Trophoblast cell (in vitro differentiated cells and primary cell): ENCODE data around the gene SUSD6.

Experiments
- DNase-seq, 2 donors: peaks; one replicate each; pipeline ENCODE4 v3.0.0-alpha.2; 2016
- H2AFZ ChIP-seq: 2 replicates; pipeline ENCODE4 v1.6.1; 2013; ENCODE audit warnings: low read length, moderate library complexity, mild to moderate bottlenecking; ENCODE audit not compliant: insufficient read depth, poor library complexity
- H2AK5ac ChIP-seq: 2 replicates; pipeline ENCODE4 v1.6.1; 2013; ENCODE audit warnings: mild to moderate bottlenecking, low read length
- H2BK120ac ChIP-seq: 2 replicates; pipeline ENCODE4 v1.6.1; 2013; ENCODE audit warnings: low read length, mild to moderate bottlenecking, moderate library complexity; ENCODE audit not compliant: insufficient read depth, poor library complexity
- H2BK12ac ChIP-seq: 2 replicates; pipeline ENCODE4 v1.6.1; 2013; ENCODE audit warnings: mild to moderate bottlenecking, low read length, moderate library complexity
- H2BK5ac ChIP-seq: 2 replicates; pipeline ENCODE4 v1.6.1; 2013; ENCODE audit warnings: low read length, low read depth, moderate library complexity, mild to moderate bottlenecking; ENCODE audit not compliant: poor library complexity
- H3K14ac ChIP-seq: 2 replicates; pipeline ENCODE4 v1.6.1; 2013; ENCODE audit warnings: mild to moderate bottlenecking, low read length
- H3K18ac ChIP-seq: 2 replicates; pipeline ENCODE4 v1.6.1; 2013; ENCODE audit warnings: mild to moderate bottlenecking, low read length
- H3K23ac ChIP-seq: 2 replicates; pipeline ENCODE4 v1.6.1; 2013; ENCODE audit warnings: low read length
- H3K27ac ChIP-seq: 2 replicates; pipeline ENCODE4 v1.5.1; 2013; ENCODE audit warnings: low read depth, mild to moderate bottlenecking, inconsistent platforms, low read length, moderate library complexity
- H3K27me3 ChIP-seq: 2 replicates; pipeline ENCODE4 v1.6.1; 2013; ENCODE audit warnings: inconsistent platforms, mild to moderate bottlenecking, low read length, moderate library complexity; ENCODE audit not compliant: insufficient read depth
- H3K36me3 ChIP-seq, 2 experiments: 1 replicate in 1 of 2; 2 replicates in 1 of 2; pipeline ENCODE4 v1.6.1; 2013; ENCODE audit warnings: low read length in 2 of 2, mild to moderate bottlenecking in 2 of 2, moderate library complexity in 1 of 2; ENCODE audit not compliant: insufficient read depth in 2 of 2, control insufficient read depth in 1 of 2
- H3K4ac ChIP-seq: 2 replicates; pipeline ENCODE4 v1.6.1; 2013; ENCODE audit warnings: low read depth, mild to moderate bottlenecking, low read length, moderate library complexity
- H3K4me1 ChIP-seq, 2 experiments: 1 replicate in 1 of 2; 2 replicates in 1 of 2; pipeline ENCODE4 v1.6.1; 2013; ENCODE audit warnings: low read length in 2 of 2, mild to moderate bottlenecking in 2 of 2, moderate library complexity in 1 of 2; ENCODE audit not compliant: insufficient read depth in 2 of 2, control insufficient read depth in 1 of 2
- H3K4me2 ChIP-seq: 2 replicates; pipeline ENCODE4 v1.6.1; 2013; ENCODE audit warnings: inconsistent platforms, mild to moderate bottlenecking, low read length, moderate library complexity
- H3K4me3 ChIP-seq: 2 replicates; pipeline ENCODE4 v1.5.1; 2013; ENCODE audit warnings: mild to moderate bottlenecking, low read depth, low read length, inconsistent platforms
- H3K79me1 ChIP-seq: one replicate; pipeline ENCODE4 v1.6.1; 2013; ENCODE audit warnings: low read length
- H3K79me2 ChIP-seq: 2 replicates; pipeline ENCODE4 v1.6.1; 2013; ENCODE audit warnings: low read length, mild to moderate bottlenecking; ENCODE audit not compliant: control insufficient read depth, insufficient read depth, poor library complexity
- H3K9ac ChIP-seq: 2 replicates; pipeline ENCODE4 v1.6.1; 2013; ENCODE audit warnings: mild to moderate bottlenecking, low read length
- H3K9me3 ChIP-seq: 2 replicates; pipeline ENCODE4 v1.6.1; 2013; ENCODE audit warnings: low read depth, mild to moderate bottlenecking, control low read depth, inconsistent platforms, low read length; ENCODE audit not compliant: insufficient read depth
- H4K12ac ChIP-seq: 2 replicates; pipeline ENCODE4 v1.6.1; 2013; ENCODE audit warnings: low read depth, mild to moderate bottlenecking, low read length, moderate library complexity
- H4K8ac ChIP-seq: 2 replicates; pipeline ENCODE4 v1.6.1; 2013; ENCODE audit warnings: low read depth, mild to moderate bottlenecking, low read length, moderate library complexity
- H4K91ac ChIP-seq: one replicate; pipeline ENCODE4 v1.6.1; 2013; ENCODE audit warnings: low read depth, mild to moderate bottlenecking, low read length, moderate library complexity
- WGBS: extraction: QIAGEN DNeasy Blood & Tissue Kit; methylation state at CpG from one replicate; pipeline ENCODE4 v1.1.7; 2013; ENCODE audit warnings: missing lambda C conversion rate; ENCODE audit not compliant: insufficient read length, insufficient coverage; ENCODE audit errors: extremely low coverage; 5-methylcytosine and 5-hydroxymethylcytosine counted together

The SUSD6 gene

GRCh38 chr14:69708049-69708448 is 96.7 kb downstream of the SUSD6 start:
- Histone ChIP-seq H3K4ac (no peak overlapping the region), H2AK5ac (no peak overlapping the region), H4K12ac (no peak overlapping the region), H3K27me3 (no peaks in the 10 kb centered on the region), H3K36me3 (no peaks in the 10 kb centered on the region), H3K9ac (no peak overlapping the region), H3K27ac (no peak overlapping the region), H3K14ac (no peak overlapping the region), H3K23ac (no peak overlapping the region), H3K4me2 (no peak overlapping the region), H3K18ac (no peak overlapping the region), H3K4me1 (peaks cover 5% of the 10 kb centered on the region in 2 experiments), H4K8ac (no peak overlapping the region), H2BK12ac (no peak overlapping the region), H3K9me3 (peaks cover 2% of the 10 kb centered on the region), H4K91ac (no peak overlapping the region), H3K4me3 (no peak overlapping the region), H2BK120ac (no peak overlapping the region), H3K79me2 (no peaks in the 10 kb centered on the region), H2AFZ (no peak overlapping the region), H2BK5ac (no peak overlapping the region), H3K79me1 (peaks cover 5% of the 10 kb centered on the region)
- DNase-seq = no peak
- no CpG with 5 or more reads among the region's 1 CpG for WGBS

GRCh38 chr14:69708586-69709560 is 97.5 kb downstream of the SUSD6 start:
- H2AFZ ChIP-seq = no peak overlapping the region
- H2BK120ac ChIP-seq = no peak overlapping the region
- no peak overlapping the region for H3K23ac ChIP-seq
- DNase-seq = no peak
- H3K4me2 ChIP-seq = no peak overlapping the region
- no peak overlapping the region for H2BK5ac ChIP-seq
- H2AK5ac ChIP-seq = no peak overlapping the region
- H3K27ac ChIP-seq = no peak overlapping the region
- H4K91ac ChIP-seq = no peak overlapping the region
- no CpG with 5 or more reads among the region's 12 CpGs for WGBS
- H3K9me3 ChIP-seq = peaks cover 2% of the 10 kb centered on the region
- H3K4me1 ChIP-seq = peaks cover 5 to 8% of the 10 kb centered on the region in 2 experiments
- no peak overlapping the region for H3K4ac ChIP-seq
- H3K79me2 ChIP-seq = no peaks in the 10 kb centered on the region
- H3K4me3 ChIP-seq = no peak overlapping the region
- no peak overlapping the region for H3K18ac ChIP-seq
- H3K9ac ChIP-seq = no peak overlapping the region
- no peak overlapping the region for H4K12ac ChIP-seq
- H3K79me1 ChIP-seq = peaks cover 5% of the 10 kb centered on the region
- no peaks in the 10 kb centered on the region for H3K27me3 ChIP-seq
- H2BK12ac ChIP-seq = no peak overlapping the region
- H3K14ac ChIP-seq = no peak overlapping the region
- H4K8ac ChIP-seq = no peak overlapping the region
- no peaks in the 10 kb centered on the region for H3K36me3 ChIP-seq

GRCh38 chr14:69710378-69710777 is 99.0 kb downstream of the SUSD6 start:
- H3K79me2 ChIP-seq = no peaks in the 10 kb centered on the region
- DNase-seq = no peak
- H3K4ac ChIP-seq = no peak overlapping the region
- WGBS = no CpG with 5 or more reads among the region's 1 CpG
- H4K91ac ChIP-seq = no peak overlapping the region
- no peak overlapping the region for H3K14ac ChIP-seq
- H2BK5ac ChIP-seq = no peak overlapping the region
- no peak overlapping the region for H2AFZ ChIP-seq
- no peak overlapping the region for H3K9ac ChIP-seq
- H3K9me3 ChIP-seq = peaks cover 4% of the 10 kb centered on the region
- H3K4me1 ChIP-seq = peaks cover 5 to 8% of the 10 kb centered on the region in 2 experiments
- no peak overlapping the region for H3K27ac ChIP-seq
- H4K12ac ChIP-seq = no peak overlapping the region
- no peak overlapping the region for H3K4me2 ChIP-seq
- peaks cover 5% of the 10 kb centered on the region for H3K79me1 ChIP-seq
- H3K18ac ChIP-seq = no peak overlapping the region
- H3K4me3 ChIP-seq = no peak overlapping the region
- H4K8ac ChIP-seq = no peak overlapping the region
- no peaks in the 10 kb centered on the region for H3K36me3 ChIP-seq
- no peak overlapping the region for H3K23ac ChIP-seq
- no peaks in the 10 kb centered on the region for H3K27me3 ChIP-seq
- H2AK5ac ChIP-seq = no peak overlapping the region
- H2BK12ac ChIP-seq = no peak overlapping the region
- H2BK120ac ChIP-seq = no peak overlapping the region

GRCh38 chr14:69711065-69711464 is 99.7 kb downstream of the SUSD6 start:
- H3K9ac ChIP-seq = no peak overlapping the region
- H3K79me2 ChIP-seq = no peaks in the 10 kb centered on the region
- H3K18ac ChIP-seq = no peak overlapping the region
- H3K27me3 ChIP-seq = no peaks in the 10 kb centered on the region
- H3K23ac ChIP-seq = no peak overlapping the region
- H2BK12ac ChIP-seq = no peak overlapping the region
- no peak overlapping the region for H2BK120ac ChIP-seq
- H3K14ac ChIP-seq = no peak overlapping the region
- no peak for DNase-seq
- H4K12ac ChIP-seq = no peak overlapping the region
- no peak overlapping the region for H4K91ac ChIP-seq
- H3K36me3 ChIP-seq = no peaks in the 10 kb centered on the region
- peak overlapping the region; percentile 1 for H2AFZ ChIP-seq
- H2AK5ac ChIP-seq = no peak overlapping the region
- no peak overlapping the region for H3K4ac ChIP-seq
- peaks cover 5 to 8% of the 10 kb centered on the region in 2 experiments for H3K4me1 ChIP-seq
- no peak overlapping the region for H3K27ac ChIP-seq
- H3K4me2 ChIP-seq = no peak overlapping the region
- H3K9me3 ChIP-seq = peaks cover 4% of the 10 kb centered on the region
- H4K8ac ChIP-seq = no peak overlapping the region
- WGBS = no CpG with 5 or more reads among the region's 4 CpGs
- no peak overlapping the region for H2BK5ac ChIP-seq
- H3K79me1 ChIP-seq = peaks cover 5% of the 10 kb centered on the region
- H3K4me3 ChIP-seq = no peak overlapping the region
